Ureter (tissue), 1 donor: ENCODE results near the gene KLHL41. TPM values are rescaled to one million over a fixed set of nuclear protein-coding genes. Genes with fewer than 3 reads are reported as not detected.
A peak's percentile ranks its signal among the peaks of the same experiment; 100 is the strongest.

Source experiments
- DNase-seq: peaks from one replicate; pipeline ENCODE4 v3.0.0-alpha.2; 2020; ENCODE audit warnings: low spot score
- total RNA-seq: library from RNA; stranded (reverse); gene quantifications from one replicate; pipeline ENCODE4 v1.2.4, GENCODE V29; 2023
- donor health status: DM: yes; HTN: yes; CAD: no.

Gene KLHL41
- 1.1 TPM for total RNA-seq

- DNase-seq: no peak
Observed at GRCh38 chr2:169509298-169509885, at the start of gene KLHL41. Gene KLHL41 (plus strand): TSS chr2:169509702. CDS start chr2:169509779, 77 bp downstream.

GRCh38 chr2:169461143-169461542 is 48.4 kb upstream of the KLHL41 start:
- no peak for DNase-seq

- no peak for DNase-seq
Observed at GRCh38 chr2:169462896-169463695, 46.4 kb upstream of the KLHL41 start.

- DNase-seq: no peak
Observed at GRCh38 chr2:169464466-169464865, 45.0 kb upstream of the KLHL41 start.

GRCh38 chr2:169464882-169465281 is 44.6 kb upstream of the KLHL41 start:
- no peak for DNase-seq

- DNase-seq: no peak
Observed at GRCh38 chr2:169468841-169469240, 40.7 kb upstream of the KLHL41 start.

- no peak for DNase-seq
Observed at GRCh38 chr2:169469952-169470572, 39.4 kb upstream of the KLHL41 start.

- no peak for DNase-seq
Observed at GRCh38 chr2:169472249-169472648, 37.3 kb upstream of the KLHL41 start.

GRCh38 chr2:169476459-169476858 is 33.0 kb upstream of the KLHL41 start:
- DNase-seq: no peak

- DNase-seq: no peak
Observed at GRCh38 chr2:169478339-169478738, 31.2 kb upstream of the KLHL41 start.

- DNase-seq: no peak
Observed at GRCh38 chr2:169478745-169479256, 30.7 kb upstream of the KLHL41 start.

GRCh38 chr2:169479257-169480078 is 30.0 kb upstream of the KLHL41 start, which contains the start of gene BBS5:
Gene BBS5 (plus strand): TSS chr2:169479494. CDS start chr2:169479554, 60 bp downstream.
- peak; percentile 84 for DNase-seq

- no peak for DNase-seq
Observed at GRCh38 chr2:169480079-169480465, 29.4 kb upstream of the KLHL41 start.

- no peak for DNase-seq
Observed at GRCh38 chr2:169485650-169486138, 23.8 kb upstream of the KLHL41 start.

- no peak for DNase-seq
Observed at GRCh38 chr2:169486487-169486886, 23.0 kb upstream of the KLHL41 start.

GRCh38 chr2:169490834-169491233 is 18.7 kb upstream of the KLHL41 start:
- no peak for DNase-seq

GRCh38 chr2:169491378-169491777 is 18.1 kb upstream of the KLHL41 start:
- DNase-seq: no peak

- no peak for DNase-seq
Observed at GRCh38 chr2:169493360-169493759, 16.1 kb upstream of the KLHL41 start.

GRCh38 chr2:169495310-169495928 is 14.1 kb upstream of the KLHL41 start:
- no peak for DNase-seq

- DNase-seq: no peak
Observed at GRCh38 chr2:169504651-169505050, 4.9 kb upstream of the KLHL41 start.

- no peak for DNase-seq
Observed at GRCh38 chr2:169507698-169508097, 1.8 kb upstream of the KLHL41 start.
